ENCODE data around the gene OR7G3. TPM values are rescaled to one million over a fixed set of nuclear protein-coding genes. Genes with fewer than 3 reads are reported as not detected.

Gene OR7G3
- total and polyA plus RNA-seq, 4 donors: not detected

- no peak overlapping the region for H3K27ac ChIP-seq (ENCODE audit: low read depth in 1 of 2, low read length in 2 of 2)
- 86% methylated on average over 10 of the region's 10 CpGs for WGBS
- no peaks in the 10 kb centered on the region for H3K36me3 ChIP-seq (ENCODE audit: control insufficient read depth in 4 of 4, insufficient read depth in 3 of 4, low read depth in 1 of 4, low read length in 3 of 4)
- no peak overlapping the region for H3K9ac ChIP-seq (ENCODE audit: low read depth in 1 of 2, low read length in 2 of 2)
- no peaks in the 10 kb centered on the region for H3K9me3 ChIP-seq (ENCODE audit: control insufficient read depth in 4 of 4, low read length in 3 of 4)
- TF ChIP-seq HNF4A (conservative IDR thresholded peaks at IDR 0.05): no peak
- TF ChIP-seq TAF1 (conservative IDR thresholded peaks at IDR 0.05): no peak
- TF ChIP-seq FOXA2 (IDR thresholded peaks at IDR 0.05): no peak
- no peak for TF ChIP-seq JUND (IDR thresholded peaks at IDR 0.05)
- TF ChIP-seq EGR1 (IDR thresholded peaks at IDR 0.05; ENCODE audit: low read depth in 2 of 2): no peak
- TF ChIP-seq GABPA (IDR thresholded peaks at IDR 0.05 in 1 of 2, conservative IDR thresholded peaks at IDR 0.05 in 1 of 2): no peak
- no peak for TF ChIP-seq CTCF (IDR thresholded peaks at IDR 0.05; ENCODE audit: low read depth, low read length, missing input control)
- DNase-seq (ENCODE audit: low spot score): no peak
- H3K27me3 ChIP-seq (ENCODE audit: control insufficient read depth in 4 of 4, insufficient read depth in 4 of 4, low read length in 3 of 4): no peaks in the 10 kb centered on the region
- H3K4me3 ChIP-seq (ENCODE audit: low read depth in 1 of 3, low read length in 3 of 3): no peak overlapping the region
- no peaks in the 10 kb centered on the region for H3K4me1 ChIP-seq (ENCODE audit: control insufficient read depth in 4 of 4, insufficient read depth in 4 of 4, low read length in 3 of 4)
These were observed 49.8 kb downstream of the OR7G3 start for GRCh38 chr19:9076901-9077300.

Small RNA genes within 50 kb of the gene (small RNA-seq; reads per million reads assigned to genes)
- gene OR1M4P: not detected

Other genes with a start within 250 kb of the OR7G3 start
- gene MUC16, start 116.5 kb downstream of the OR7G3 start, total RNA-seq: under 1 TPM in 1 of 2 donors, not detected in 1; under 0.01 TPM
- not detected for gene MUC16, start 116.5 kb downstream of the OR7G3 start, polyA plus RNA-seq
- not detected for gene OR1M1, start 39.9 kb downstream of the OR7G3 start, total RNA-seq
- gene OR1M1, start 39.9 kb downstream of the OR7G3 start, polyA plus RNA-seq: not detected
- gene OR7G2, start 19.5 kb downstream of the OR7G3 start, total RNA-seq: not detected
- not detected for gene OR7G2, start 19.5 kb downstream of the OR7G3 start, polyA plus RNA-seq
- not detected for gene OR7G1, start 11.2 kb downstream of the OR7G3 start, total RNA-seq
- gene OR7G1, start 11.2 kb downstream of the OR7G3 start, polyA plus RNA-seq: not detected
- gene ZNF317, start 13.4 kb upstream of the OR7G3 start, total RNA-seq: 10 to 100 TPM in 1 of 2 donors, 1 to 10 TPM in 1; 9.9 to 11.6 TPM
- gene ZNF317, start 13.4 kb upstream of the OR7G3 start, polyA plus RNA-seq: 10 to 100 TPM in 1 of 2 donors, 1 to 10 TPM in 1; 7.8 to 11.2 TPM
- not detected for gene OR7D2, start 52.0 kb upstream of the OR7G3 start, total RNA-seq
- under 1 TPM; 0.06 to 0.18 TPM for gene OR7D2, start 52.0 kb upstream of the OR7G3 start, polyA plus RNA-seq
- not detected for gene OR7D4, start 92.6 kb upstream of the OR7G3 start, total RNA-seq
- gene OR7D4, start 92.6 kb upstream of the OR7G3 start, polyA plus RNA-seq: not detected
- gene OR7E24, start 124.0 kb upstream of the OR7G3 start, total RNA-seq: not detected
- not detected for gene OR7E24, start 124.0 kb upstream of the OR7G3 start, polyA plus RNA-seq
- 1 to 10 TPM; 2.5 to 3.0 TPM for gene ZNF699, start 182.9 kb upstream of the OR7G3 start, total RNA-seq
- 1 to 10 TPM in 1 of 2 donors, under 1 TPM in 1; 0.91 to 1.1 TPM for gene ZNF699, start 182.9 kb upstream of the OR7G3 start, polyA plus RNA-seq
- 1 to 10 TPM; 2.6 to 6.2 TPM for gene ZNF559, start 197.2 kb upstream of the OR7G3 start, total RNA-seq
- gene ZNF559, start 197.2 kb upstream of the OR7G3 start, polyA plus RNA-seq: 1 to 10 TPM; 3.1 to 4.1 TPM
- under 1 TPM; 0.51 to 0.67 TPM for gene ZNF177, start 236.1 kb upstream of the OR7G3 start, total RNA-seq
- under 1 TPM; 0.32 to 0.40 TPM for gene ZNF177, start 236.1 kb upstream of the OR7G3 start, polyA plus RNA-seq

Data from liver (tissue), 10 donors.